ENCODE measurements around the gene CALU. TPM values are rescaled to one million over a fixed set of nuclear protein-coding genes. Genes with fewer than 3 reads are reported as not detected.

Gene CALU
- total RNA-seq, 2 experiments from 2014 or later, result 53.0 to 53.9 TPM

DNA sequence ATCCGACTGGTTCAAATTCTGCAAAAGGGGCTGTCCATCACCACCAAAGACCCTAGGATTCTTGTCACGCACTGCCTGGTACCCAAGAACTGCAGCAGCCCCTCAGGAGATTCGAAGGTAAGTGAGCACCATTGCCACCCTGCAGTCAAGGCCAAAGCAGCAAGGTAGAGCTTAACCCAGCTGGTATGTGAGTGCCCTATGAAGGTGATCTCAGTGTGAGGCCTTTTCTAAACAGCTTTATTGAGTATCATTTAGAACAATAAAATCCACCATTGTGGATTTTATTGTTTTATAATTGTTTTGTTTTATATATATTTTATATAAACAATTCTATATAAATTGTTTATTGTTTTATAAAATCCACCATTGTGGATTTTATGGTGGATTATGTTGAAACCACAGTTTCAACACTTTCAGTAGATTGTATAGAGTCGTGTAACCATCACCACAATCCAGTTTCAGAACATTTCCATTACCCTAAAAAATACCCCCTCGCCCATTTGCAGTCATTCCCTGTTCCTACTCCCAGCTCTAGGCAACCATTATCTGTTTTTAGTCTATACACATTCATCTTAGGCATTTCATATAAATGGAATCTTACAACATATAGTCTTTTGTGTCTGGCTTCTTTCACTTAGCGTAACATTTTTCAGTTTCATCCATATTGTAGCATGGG is 20.1 kb upstream of the CALU start:
- ChIA-PET POLR2A (interaction anchor here (0.7 kb wide), 1 partner anchor 36 kb away, joined by 3 read pairs; no protein-coding TSS in a partner anchor), CTCF (interaction anchor here (0.7 kb wide), 1 partner anchor 783 kb away, joined by 4 read pairs; no protein-coding TSS in a partner anchor)

DNA sequence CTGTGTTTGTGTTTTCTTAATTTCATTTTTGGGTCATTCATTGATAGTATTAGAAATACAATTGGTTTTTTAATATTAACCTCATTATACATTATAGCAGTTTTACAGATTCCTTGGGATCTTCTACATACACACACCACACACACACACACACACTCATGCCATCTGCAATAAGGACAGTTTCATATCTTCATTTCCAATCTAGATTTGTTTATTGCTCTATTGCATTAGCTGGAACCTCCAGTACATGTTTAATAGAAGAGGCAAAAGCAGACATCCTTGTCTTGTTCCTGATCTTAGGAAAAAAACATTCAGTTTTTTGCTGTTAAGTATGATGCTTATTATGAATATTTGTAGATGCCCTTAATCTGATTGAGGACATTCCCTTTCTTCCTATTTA is 17.8 kb upstream of the CALU start:
- ChIA-PET CTCF (no interaction called here), POLR2A (no interaction called here)

DNA sequence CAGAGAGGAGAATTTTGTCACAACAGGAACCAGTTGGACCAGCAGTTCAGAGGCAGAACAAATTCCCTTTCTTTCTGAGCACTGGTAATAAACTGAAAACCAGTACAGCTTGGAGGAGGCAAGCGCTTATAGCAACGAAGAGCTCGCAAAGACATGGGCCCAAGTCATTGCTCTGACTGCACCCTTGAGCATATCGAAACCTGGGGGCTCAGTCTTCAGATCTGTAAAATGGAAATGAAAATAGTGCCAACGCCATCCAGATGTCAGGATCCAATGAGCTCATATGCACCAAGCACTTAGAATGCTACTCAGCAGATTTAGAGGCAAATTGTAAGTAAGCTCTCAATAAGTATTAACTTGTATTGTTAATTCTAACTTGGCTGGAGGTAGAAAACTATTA is 14.4 kb upstream of the CALU start:
- ChIA-PET POLR2A (no interaction called here), CTCF (no interaction called here)

DNA sequence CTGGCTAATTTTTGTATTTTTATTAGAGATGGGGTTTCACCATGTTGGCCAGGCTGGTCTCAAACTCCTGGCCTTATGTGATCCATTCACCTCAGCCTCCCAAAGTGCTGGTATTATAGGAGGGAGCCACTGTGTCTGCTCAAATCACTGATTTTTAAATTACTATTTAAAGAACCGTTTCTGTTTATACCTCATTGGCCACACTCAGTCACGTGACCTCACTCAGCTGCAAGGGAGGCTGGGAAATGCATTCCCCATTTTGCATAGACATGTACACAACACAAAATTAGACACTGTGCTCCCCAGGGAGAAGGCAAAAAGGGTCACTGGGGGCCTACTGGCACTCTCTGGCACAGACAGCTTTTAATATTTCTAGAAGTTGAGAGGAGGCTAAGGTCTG is 13.6 kb upstream of the CALU start:
- ChIA-PET CTCF (interaction anchor here (0.6 kb wide), 1 partner anchor 55 kb away, joined by 6 read pairs; no protein-coding TSS in a partner anchor), POLR2A (no interaction called here)

GRCh38 chr7:128726059-128726736 is 13.0 kb upstream of the CALU start:
- POLR2A ChIA-PET, result no interaction called here
- CTCF ChIA-PET, result interaction anchor here (0.6 kb wide), 1 partner anchor 55 kb away, joined by 6 read pairs; no protein-coding TSS in a partner anchor

GRCh38 chr7:128726737-128727072 is 12.5 kb upstream of the CALU start:
- CTCF ChIA-PET, result no interaction called here
- POLR2A ChIA-PET, result no interaction called here

DNA sequence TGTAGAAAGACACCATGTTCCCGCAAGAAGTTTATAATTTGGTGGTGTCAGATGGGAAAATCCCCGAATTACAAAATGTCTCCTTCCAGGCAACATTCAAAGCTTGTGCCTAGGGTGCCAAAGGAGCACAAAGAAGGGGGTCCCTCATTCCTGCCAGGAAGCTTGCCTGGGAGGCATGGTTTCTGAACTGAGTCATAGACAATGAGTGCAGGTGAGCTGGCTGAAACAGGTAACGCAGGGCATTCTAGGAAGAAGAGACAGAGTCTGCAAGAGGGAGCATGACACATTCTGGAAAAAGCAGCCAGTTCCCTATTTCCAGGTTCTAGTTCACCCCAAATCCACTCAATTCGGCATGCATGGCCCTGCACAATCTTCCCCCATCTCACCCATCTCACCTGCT is 11.9 kb upstream of the CALU start:
- POLR2A ChIA-PET, result no interaction called here
- CTCF ChIA-PET, result no interaction called here

- ChIA-PET POLR2A (interaction anchor here (0.9 kb wide), 1 partner anchor 11 kb away, joined by 3 read pairs; no protein-coding TSS in a partner anchor), CTCF (no interaction called here)
Measured at GRCh38 chr7:128728598-128728997, 10.6 kb upstream of the CALU start.

- CTCF ChIA-PET, result no interaction called here
- POLR2A ChIA-PET, result no interaction called here
Measured at GRCh38 chr7:128729494-128729893, 9.7 kb upstream of the CALU start.

DNA sequence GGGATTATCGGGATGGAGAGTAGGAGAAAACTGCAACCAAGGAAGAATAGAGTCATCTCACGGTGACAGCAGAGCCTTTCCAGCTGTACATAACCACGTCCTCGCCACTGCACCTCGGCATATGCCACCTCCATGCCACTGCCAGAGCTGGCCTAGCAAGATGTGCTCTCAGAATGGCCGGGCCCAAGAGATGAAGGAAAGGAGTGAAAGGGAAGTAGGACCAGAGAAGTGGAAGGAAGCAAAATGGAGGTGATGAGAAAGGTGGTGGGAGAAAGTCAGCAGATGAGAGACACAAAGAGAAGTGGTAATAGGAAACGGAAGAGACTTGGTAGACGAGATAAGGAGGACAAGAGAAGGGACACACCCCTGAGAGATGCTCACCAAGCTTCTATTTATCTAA is 8.0 kb upstream of the CALU start:
- ChIA-PET CTCF (no interaction called here), POLR2A (no interaction called here)

GRCh38 chr7:128732521-128733277 is 6.5 kb upstream of the CALU start:
- CTCF ChIA-PET, result interaction anchor here (0.6 kb wide), 1 partner anchor 118 kb away, joined by 3 read pairs; no protein-coding TSS in a partner anchor

DNA sequence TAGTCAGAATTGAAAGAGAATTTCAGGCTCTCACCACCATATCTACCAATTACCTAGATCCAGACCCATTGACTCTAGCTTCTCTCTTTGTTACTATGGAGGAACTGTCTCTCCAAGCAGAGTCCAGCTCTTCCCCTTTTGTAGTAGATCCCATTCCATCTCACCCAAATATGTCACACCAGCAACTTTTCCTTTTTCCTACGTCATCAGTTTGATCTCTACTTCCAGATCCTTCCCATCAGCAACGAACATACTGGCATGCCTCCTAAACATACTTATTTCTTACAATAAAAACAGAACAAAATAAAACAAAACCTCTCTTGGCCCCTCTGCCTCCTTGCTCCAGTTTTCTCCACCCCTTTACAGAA is 5.9 kb upstream of the CALU start:
- CTCF ChIA-PET, result no interaction called here
- POLR2A ChIA-PET, result no interaction called here

More at GRCh38 chr7:128732521-128733277, 6.5 kb upstream of the CALU start:
- POLR2A ChIA-PET, result no interaction called here

- CTCF ChIA-PET, result no interaction called here
- POLR2A ChIA-PET, result no interaction called here
Measured at GRCh38 chr7:128734890-128735289, 4.3 kb upstream of the CALU start.

- ChIA-PET CTCF (interaction anchor here (1.1 kb wide), 1 partner anchor 356 kb away, joined by 3 read pairs; no protein-coding TSS in a partner anchor), POLR2A (no interaction called here)
Measured at GRCh38 chr7:128735436-128735835, 3.7 kb upstream of the CALU start.

DNA sequence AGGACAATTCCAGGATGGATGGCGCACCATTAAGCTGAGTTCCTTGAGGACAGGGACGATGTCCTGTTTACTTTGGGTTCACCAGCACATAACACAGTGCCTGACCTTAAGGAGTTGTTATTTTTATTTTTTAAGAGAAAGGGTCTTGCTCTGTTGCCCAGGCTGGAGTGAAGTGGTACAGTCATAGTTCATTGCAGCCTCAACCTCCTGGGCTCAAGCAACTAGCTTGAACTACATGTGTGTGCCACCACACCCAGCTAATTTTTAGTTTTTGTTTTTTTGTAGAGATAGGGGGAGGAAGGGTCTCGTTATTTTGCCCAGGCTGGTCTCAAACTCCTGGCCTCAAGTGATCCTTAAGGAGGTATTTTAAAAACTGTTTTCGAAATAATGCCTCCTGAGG is 1.7 kb upstream of the CALU start:
- ChIA-PET CTCF (no interaction called here), POLR2A (interaction anchor here (1.3 kb wide), 1 partner anchor 54 kb away, joined by 3 read pairs; no protein-coding TSS in a partner anchor)

- POLR2A ChIA-PET, result interaction anchor here (1.3 kb wide), 1 partner anchor 53 kb away, joined by 3 read pairs; no protein-coding TSS in a partner anchor
- CTCF ChIA-PET, result interaction anchor here (1.0 kb wide), 1 partner anchor 35 kb away, joined by 3 read pairs; no protein-coding TSS in a partner anchor
Measured at GRCh38 chr7:128737867-128738385, 1.2 kb upstream of the CALU start.

DNA sequence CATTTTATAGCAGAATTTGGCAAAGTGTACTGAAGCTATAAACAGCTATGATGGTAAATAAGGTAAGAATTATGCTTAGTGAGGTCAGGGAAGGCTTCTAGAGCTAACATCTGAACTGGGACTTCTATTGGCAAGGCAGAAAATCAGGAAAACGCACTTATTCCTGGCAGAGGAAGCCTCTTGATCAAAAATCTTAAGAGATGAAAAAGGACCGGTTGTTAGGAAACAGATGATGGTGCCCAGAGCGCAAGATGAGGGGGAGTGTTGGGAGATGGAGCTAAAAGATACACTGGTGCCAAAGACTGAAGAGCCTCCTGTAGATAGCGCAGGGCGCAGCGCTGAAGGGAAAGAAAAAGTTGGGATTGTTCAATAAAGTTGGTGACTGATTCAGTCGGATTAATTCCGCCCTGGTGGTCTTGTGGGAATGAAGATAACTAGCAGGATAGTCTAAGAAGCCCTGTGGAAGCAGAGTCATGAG is 550 bp upstream of the CALU start:
- ChIA-PET POLR2A (interaction anchor here (0.5 to 1.4 kb wide), 3 partner anchors 12 to 124 kb away, joined by 3 to 4 read pairs (median 4); partner anchors contain the start of gene ATP6V1F), CTCF (interaction anchor here (1.0 kb wide), 1 partner anchor 36 kb away, joined by 3 read pairs; no protein-coding TSS in a partner anchor)

DNA sequence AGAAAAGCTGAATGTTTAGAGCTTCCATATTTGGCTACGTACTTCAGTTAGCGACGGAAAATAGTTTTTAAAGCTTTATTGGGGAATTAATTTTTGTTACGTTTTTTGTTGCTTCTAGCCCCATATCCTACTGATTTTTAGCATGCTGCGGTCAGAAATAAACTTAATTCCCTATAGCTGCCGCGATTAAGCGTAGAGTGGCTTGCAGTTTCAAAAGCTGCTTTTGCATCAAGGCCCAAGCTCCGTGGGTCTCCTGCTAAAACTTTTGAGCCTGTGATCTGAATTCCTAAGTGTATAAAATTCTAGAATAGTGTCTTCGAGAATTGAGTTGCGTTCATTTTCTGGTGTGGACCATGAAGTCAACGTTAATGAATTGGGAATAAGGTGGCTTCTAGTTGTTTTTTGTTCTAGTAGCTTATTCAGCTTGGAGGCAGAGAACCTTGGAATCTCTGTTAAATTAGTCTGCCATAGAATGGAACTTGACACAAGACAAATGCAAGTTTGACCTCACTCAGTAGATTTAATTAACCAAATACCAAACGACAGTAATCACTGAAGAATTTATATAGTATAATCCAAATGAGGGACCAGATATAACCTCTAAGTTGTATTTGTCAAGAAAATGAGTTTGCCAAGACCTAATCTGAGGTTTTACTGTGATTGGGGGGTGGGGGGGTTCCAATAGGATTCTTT is 977 bp downstream of the CALU start:
- ChIA-PET POLR2A (interaction anchor here (0.5 to 1.4 kb wide), 2 partner anchors 12 to 123 kb away, joined by 3 to 4 read pairs; partner anchors contain the start of gene ATP6V1F), CTCF (interaction anchor here (1.3 kb wide), 1 partner anchor 16 kb away, joined by 3 read pairs; no protein-coding TSS in a partner anchor)

DNA sequence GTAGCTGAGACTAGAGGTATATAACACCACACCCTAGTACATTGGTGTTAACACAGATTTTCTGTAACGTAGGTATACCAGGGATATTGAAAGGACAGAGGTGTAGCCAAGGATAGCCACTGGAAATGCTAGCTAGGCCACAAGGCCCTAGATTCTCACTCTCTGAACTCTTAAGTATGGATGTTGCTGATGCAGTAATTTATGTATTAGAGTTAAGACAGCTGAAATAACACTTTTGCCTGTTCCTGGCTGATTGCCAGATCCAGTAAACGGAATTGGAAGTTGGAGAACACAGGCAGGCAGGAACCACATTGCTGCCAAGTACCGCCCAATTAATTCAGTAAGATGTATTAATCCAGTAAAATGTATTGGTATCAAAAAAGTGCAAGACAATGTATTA is 1.8 kb downstream of the CALU start:
- POLR2A ChIA-PET, result no interaction called here
- CTCF ChIA-PET, result no interaction called here

Data from activated CD8-positive, alpha-beta memory T cell treated with anti-CD3 and anti-CD28 coated beads for 36 hours (primary cell).